Keratinocyte (primary cell): ENCODE measurements around the gene MINDY4. TPM values are rescaled to one million over a fixed set of nuclear protein-coding genes. Genes with fewer than 3 reads are reported as not detected.
A peak's percentile ranks its signal among the peaks of the same experiment; 100 is the strongest.

Experiments used
- DNase-seq: peaks from one replicate; pipeline ENCODE4 v3.0.0-alpha.2; 2011; ENCODE audit warnings: low read depth, missing footprints, low spot score
- FAIRE-seq: peaks from 2 replicates; lab custom pipeline; 2011; peaks lifted over from hg19 to GRCh38; lab: Jason Lieb, UNC
- H2AFZ ChIP-seq: 2 replicates; pipeline ENCODE4 v1.6.0; 2012; ENCODE audit warnings: low read length, control low read depth, inconsistent platforms; ENCODE audit not compliant: control insufficient read depth
- H3K27ac ChIP-seq: 2 replicates; pipeline ENCODE4 v1.5.1; 2011; ENCODE audit warnings: low read length; ENCODE audit not compliant: control insufficient read depth, insufficient read depth
- H3K27me3 ChIP-seq: 3 replicates; pipeline ENCODE4 v1.6.0; 2011; ENCODE audit warnings: low read length; ENCODE audit not compliant: control insufficient read depth, insufficient read depth; ENCODE audit errors: extremely low read depth
- H3K36me3 ChIP-seq, 2 experiments: 2 replicates in 1 of 2; 3 replicates in 1 of 2; pipeline ENCODE4 v1.5.1; 2011; ENCODE audit warnings: low read length in 2 of 2, mild to moderate bottlenecking in 1 of 2; ENCODE audit not compliant: control insufficient read depth in 2 of 2, insufficient read depth in 2 of 2; ENCODE audit errors: extremely low read depth in 1 of 2
- H3K4me1 ChIP-seq: 3 replicates; pipeline ENCODE4 v1.5.1; 2011; ENCODE audit warnings: low read length; ENCODE audit not compliant: control insufficient read depth, insufficient read depth; ENCODE audit errors: extremely low read depth
- H3K4me2 ChIP-seq: 3 replicates; pipeline ENCODE4 v1.6.0; 2011; ENCODE audit warnings: low read depth, low read length; ENCODE audit not compliant: control insufficient read depth, insufficient read depth; ENCODE audit errors: extremely low read depth
- H3K4me3 ChIP-seq, 3 experiments: fragments of 200-600 bp in 1 of 3; sonication (generic) in 1 of 3; 2 replicates in 2 of 3; 3 replicates in 1 of 3; pipeline ENCODE4 v1.5.1; 2011 to 2016; ENCODE audit warnings: low read length in 3 of 3, mild to moderate bottlenecking in 3 of 3, control low read depth in 2 of 3, inconsistent platforms in 1 of 3, low read depth in 1 of 3, mixed read lengths in 1 of 3, mixed run types in 1 of 3, moderate library complexity in 1 of 3; ENCODE audit not compliant: control insufficient read depth in 2 of 3, insufficient read depth in 2 of 3; ENCODE audit errors: extremely low read depth in 1 of 3
- H3K79me2 ChIP-seq: 2 replicates; pipeline ENCODE4 v1.6.0; 2012; ENCODE audit warnings: low read length; ENCODE audit not compliant: control insufficient read depth, insufficient read depth
- H3K9ac ChIP-seq: 3 replicates; pipeline ENCODE4 v1.6.0; 2011; ENCODE audit warnings: low read length; ENCODE audit not compliant: control insufficient read depth, insufficient read depth; ENCODE audit errors: extremely low read depth
- H3K9me1 ChIP-seq: 3 replicates; pipeline ENCODE4 v1.6.0; 2011; ENCODE audit warnings: low read length; ENCODE audit not compliant: control insufficient read depth, insufficient read depth; ENCODE audit errors: extremely low read depth
- H3K9me3 ChIP-seq: 2 replicates; pipeline ENCODE4 v1.5.1; 2012; ENCODE audit warnings: low read depth, low read length; ENCODE audit not compliant: control insufficient read depth
- H4K20me1 ChIP-seq: 3 replicates; pipeline ENCODE4 v1.6.0; 2011; ENCODE audit warnings: low read length; ENCODE audit not compliant: control insufficient read depth, insufficient read depth; ENCODE audit errors: extremely low read depth
- CTCF ChIP-seq, 3 experiments: IDR thresholded peaks in 1 of 3; conservative IDR thresholded peaks in 1 of 3; optimal IDR thresholded peaks in 1 of 3; 2 replicates in 2 of 3; 3 replicates in 1 of 3; pipeline versions ENCODE3 to v1.5.1; 2011; ENCODE audit warnings: low read length in 3 of 3, mild to moderate bottlenecking in 3 of 3, moderate library complexity in 2 of 3, control low read depth in 1 of 3, inconsistent platforms in 1 of 3; ENCODE audit not compliant: insufficient read depth in 2 of 3; ENCODE audit errors: extremely low read depth in 1 of 3
- EZH2 ChIP-seq: IDR thresholded peaks from one replicate; pipeline ENCODE4 v1.6.1; 2012; ENCODE audit warnings: inconsistent platforms, mild to moderate bottlenecking, low read length, moderate library complexity
- dilution Hi-C: fragments of 300-500 bp; cut with MboI; formaldehyde crosslinking; loops from one replicate; pipeline ENCODE4 v1.7.0; 2020; ENCODE audit warnings: low sequenced_read_pairs; ENCODE audit not compliant: extremely low pct_ligation_motif_present
- polyA plus RNA-seq, 5 experiments: library from polyadenylated mRNA; depleted of rRNA in 3 of 5; stranded (reverse) in 3 of 5; stranded (forward) in 1 of 5; unstranded in 1 of 5; fragments of >200 nt; gene quantifications; 1 replicate in 1 of 5; 2 replicates in 3 of 5; 3 replicates in 1 of 5; pipeline versions ENCODE4 v1.2.1 to v1.2.3, GENCODE V29; 2011 to 2012; ENCODE audit warnings: missing spikeins in 2 of 5, low read depth in 1 of 5, low replicate concordance in 1 of 5

The MINDY4 gene
- polyA plus RNA-seq, 1 donor (not counting 4 experiments of a cell fraction or from before 2014, with no cell fraction given): 1.5 TPM

DNA sequence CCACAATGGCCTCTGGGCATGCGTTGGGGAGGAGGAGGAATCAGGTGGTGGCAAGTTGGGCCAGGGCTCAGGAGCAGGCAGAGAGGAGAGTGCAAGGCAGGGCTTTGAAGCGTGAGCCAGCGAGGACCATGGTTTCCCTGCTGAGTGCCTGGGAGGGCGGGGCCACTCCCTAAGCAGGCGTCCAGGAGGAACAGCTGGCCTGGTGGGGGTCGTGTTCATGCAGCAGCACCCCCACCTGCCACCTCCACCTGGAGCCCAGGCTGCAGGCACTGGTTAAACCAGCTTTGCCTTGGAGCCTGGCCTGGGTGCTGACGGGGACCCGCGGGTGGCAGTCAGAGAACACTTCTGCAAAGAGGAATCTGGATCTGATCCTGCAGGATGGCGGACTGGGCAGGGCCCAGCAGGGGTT lies 116.3 kb downstream of the MINDY4 start:
- no peak overlapping the region for H3K9ac ChIP-seq
- dilution Hi-C loops: no loop called here
- FAIRE-seq: no peak

DNA sequence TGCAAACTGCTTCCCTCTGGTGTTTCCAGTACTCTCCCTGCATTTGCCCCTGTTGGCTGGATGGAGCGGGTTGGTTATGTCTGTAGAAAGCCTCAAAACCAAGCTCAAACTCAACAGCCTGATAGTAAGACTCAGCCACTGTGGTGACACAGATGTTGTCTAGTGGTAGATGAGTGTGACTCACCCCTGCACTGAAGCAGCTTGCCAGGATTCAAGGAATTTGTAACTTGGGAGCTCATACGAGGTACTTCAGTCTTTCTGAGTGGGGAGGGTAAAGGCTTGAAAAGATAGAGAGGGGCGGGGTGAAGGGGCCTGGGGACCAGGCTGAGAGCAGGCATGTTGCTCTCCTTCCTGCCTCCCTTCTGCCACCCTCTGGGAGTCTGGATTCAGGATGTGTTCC lies 117.5 kb downstream of the MINDY4 start:
- Histone ChIP-seq H3K9me1 (no peaks in the 10 kb centered on the region), H3K36me3 (no peaks in the 10 kb centered on the region), H3K9me3 (no peaks in the 10 kb centered on the region), H3K27ac (no peak overlapping the region), H3K27me3 (peaks cover 24% of the 10 kb centered on the region), H2AFZ (no peak overlapping the region), H3K4me3 (no peak overlapping the region), H3K4me2 (no peak overlapping the region), H4K20me1 (no peaks in the 10 kb centered on the region), H3K4me1 (no peaks in the 10 kb centered on the region), H3K79me2 (no peaks in the 10 kb centered on the region), H3K9ac (no peak overlapping the region)
- TF ChIP-seq CTCF (optimal IDR thresholded peaks at IDR 0.05 in 1 of 3, IDR thresholded peaks at IDR 0.05 in 1 of 3, conservative IDR thresholded peaks at IDR 0.05 in 1 of 3; ENCODE audit: extremely low read depth in 1 of 3, insufficient read depth in 2 of 3, low read length in 3 of 3) (no peak), EZH2 (no peak)
- dilution Hi-C loops: no loop called here
- DNase-seq (peak; percentile 4), FAIRE-seq (peak; percentile 87)

More for the DNA sequence above, 116.3 kb downstream of the MINDY4 start:
- Histone ChIP-seq H3K4me2 (no peak overlapping the region), H3K4me1 (no peaks in the 10 kb centered on the region), H3K9me3 (no peaks in the 10 kb centered on the region), H3K36me3 (no peaks in the 10 kb centered on the region), H3K79me2 (no peaks in the 10 kb centered on the region), H3K27me3 (peaks cover 16% of the 10 kb centered on the region), H3K27ac (no peak overlapping the region), H2AFZ (no peak overlapping the region), H3K4me3 (no peak overlapping the region), H4K20me1 (no peaks in the 10 kb centered on the region), H3K9me1 (no peaks in the 10 kb centered on the region)
- TF ChIP-seq CTCF (optimal IDR thresholded peaks at IDR 0.05 in 1 of 3, IDR thresholded peaks at IDR 0.05 in 1 of 3, conservative IDR thresholded peaks at IDR 0.05 in 1 of 3; ENCODE audit: extremely low read depth in 1 of 3, insufficient read depth in 2 of 3, low read length in 3 of 3) (no peak), EZH2 (no peak)
- DNase-seq: no peak
